ENCODE results near the gene TRAPPC2L. TPM values are rescaled to one million over a fixed set of nuclear protein-coding genes. Genes with fewer than 3 reads are reported as not detected.
A peak's percentile ranks its signal among the peaks of the same experiment; 100 is the strongest.

Gene TRAPPC2L
- polyA plus RNA-seq, 3 donors: 38.8 to 89.3 (median 82.4) TPM

GRCh38 chr16:88872650-88873331 is 15.9 kb downstream of the TRAPPC2L start:
- no peak overlapping the region for H3K27ac ChIP-seq (ENCODE audit: low read depth in 1 of 2, low read length in 2 of 2)
- Mint-ChIP-seq H3K4me3 (no peak overlapping the region), H3K27me3 (ENCODE audit: low read depth in 3 of 3) (peaks cover 21 to 37% (median 34%) of the 10 kb centered on the region in 3 donors), H3K36me3 (peaks cover 23 to 34% of the 10 kb centered on the region in 2 donors), H3K27ac (peak overlapping the region in 1 of 7 donors; percentile 21), H3K9me3 (peaks cover 0 to 9% (median 2%) of the 10 kb centered on the region in 7 donors), H3K4me1 (peaks cover 9% of the 10 kb centered on the region)
- no peaks in the 10 kb centered on the region for H3K9me3 ChIP-seq (replicated peaks in 1 of 2; ENCODE audit: control insufficient read depth in 1 of 2, insufficient read depth in 1 of 2, low read length in 2 of 2)
- peaks cover 66% of the 10 kb centered on the region for H4K20me1 ChIP-seq (ENCODE audit: insufficient read depth, low read length)
- DNase-seq: no peak
- H2AFZ ChIP-seq (ENCODE audit: insufficient read depth, low read depth, low read length, poor library complexity, severe bottlenecking): no peak overlapping the region
- H3K27me3 ChIP-seq (ENCODE audit: control insufficient read depth in 2 of 2, insufficient read depth in 2 of 2, low read length in 2 of 2): peaks cover 0 to 19% of the 10 kb centered on the region in 2 donors
- intact Hi-C loops (cut with micrococcal nuclease): no loop called here
- H3K4me3 ChIP-seq (replicated peaks in 1 of 3; ENCODE audit: low read depth in 2 of 3, low read length in 3 of 3): no peak overlapping the region
- no peak overlapping the region for H3K4me2 ChIP-seq (replicated peaks; ENCODE audit: extremely low read depth, low read length, poor library complexity, severe bottlenecking)
- 63% methylated on average over 23 of the region's 25 CpGs for whole genome bisulfite sequencing (ENCODE audit: insufficient coverage)
- TF ChIP-seq CTCF (IDR thresholded peaks at IDR 0.05): no peak
- H3K36me3 ChIP-seq (replicated peaks in 1 of 2; ENCODE audit: control insufficient read depth in 1 of 2, insufficient read depth in 2 of 2, low read length in 2 of 2): peaks cover 17 to 37% of the 10 kb centered on the region in 2 donors
- no peak overlapping the region for H3K9ac ChIP-seq (ENCODE audit: insufficient read depth, low read length, poor library complexity, severe bottlenecking)
- peaks cover 0 to 11% of the 10 kb centered on the region in 2 donors for H3K4me1 ChIP-seq (ENCODE audit: control insufficient read depth in 1 of 2, insufficient read depth in 2 of 2, low read length in 2 of 2)
- H3K79me2 ChIP-seq (ENCODE audit: insufficient read depth, low read length): no peaks in the 10 kb centered on the region

GRCh38 chr16:88874938-88875599 is 18.1 kb downstream of the TRAPPC2L start:
- H3K4me2 ChIP-seq (replicated peaks; ENCODE audit: extremely low read depth, low read length, poor library complexity, severe bottlenecking): no peak overlapping the region
- H3K4me3 ChIP-seq (replicated peaks in 1 of 3; ENCODE audit: low read depth in 2 of 3, low read length in 3 of 3): no peak overlapping the region
- H4K20me1 ChIP-seq (ENCODE audit: insufficient read depth, low read length): peaks cover 87% of the 10 kb centered on the region
- Mint-ChIP-seq H3K9me3 (peaks cover 0 to 4% (median 2%) of the 10 kb centered on the region in 7 donors), H3K27ac (peak overlapping the region in 1 of 7 donors; percentile 62), H3K4me1 (peaks cover 9% of the 10 kb centered on the region), H3K27me3 (ENCODE audit: low read depth in 3 of 3) (peaks cover 15 to 26% (median 20%) of the 10 kb centered on the region in 3 donors), H3K4me3 (no peak overlapping the region), H3K36me3 (peaks cover 38 to 54% of the 10 kb centered on the region in 2 donors)
- H3K9ac ChIP-seq (ENCODE audit: insufficient read depth, low read length, poor library complexity, severe bottlenecking): no peak overlapping the region
- H2AFZ ChIP-seq (ENCODE audit: insufficient read depth, low read depth, low read length, poor library complexity, severe bottlenecking): no peak overlapping the region
- intact Hi-C loops (cut with micrococcal nuclease): no loop called here
- H3K4me1 ChIP-seq (ENCODE audit: control insufficient read depth in 1 of 2, insufficient read depth in 2 of 2, low read length in 2 of 2): peaks cover 0 to 11% of the 10 kb centered on the region in 2 donors
- WGBS (ENCODE audit: insufficient coverage): 93% methylated on average over 20 of the region's 34 CpGs
- peaks cover 40 to 59% of the 10 kb centered on the region in 2 donors for H3K36me3 ChIP-seq (replicated peaks in 1 of 2; ENCODE audit: control insufficient read depth in 1 of 2, insufficient read depth in 2 of 2, low read length in 2 of 2)
- no peak overlapping the region for H3K27ac ChIP-seq (ENCODE audit: low read depth in 1 of 2, low read length in 2 of 2)
- H3K9me3 ChIP-seq (replicated peaks in 1 of 2; ENCODE audit: control insufficient read depth in 1 of 2, insufficient read depth in 1 of 2, low read length in 2 of 2): no peaks in the 10 kb centered on the region
- peaks cover 0 to 16% of the 10 kb centered on the region in 2 donors for H3K27me3 ChIP-seq (ENCODE audit: control insufficient read depth in 2 of 2, insufficient read depth in 2 of 2, low read length in 2 of 2)
- no peaks in the 10 kb centered on the region for H3K79me2 ChIP-seq (ENCODE audit: insufficient read depth, low read length)
- no peak for TF ChIP-seq CTCF (IDR thresholded peaks at IDR 0.05)
- no peak for DNase-seq
